GM19455 (cell line): ENCODE measurements around the gene DHX38.
"Not testable (repeated sequence)": the region's sequence is repeated elsewhere in the genome, so short reads cannot be mapped to it uniquely, and the experiment has no call there.

Experiments used
- ATAC-seq: cut with Tn5 transposase; IDR thresholded peaks from one replicate; pipeline ENCODE4 v1.9.1; 2021; ENCODE audit not compliant: unreplicated experiment

The DHX38 gene

GRCh38 chr16:72093448-72094265 lies at the start of gene DHX38, which contains the start of gene TXNL4B:
DHX38 (plus strand) TSS chr16:72093847; CDS start chr16:72096158, 2,311 bp downstream.
TXNL4B (minus strand) TSS chr16:72093620; CDS start chr16:72090749, 2,871 bp downstream.
- peak; percentile 98 for ATAC-seq

- no peak for ATAC-seq
Measured at GRCh38 chr16:72044296-72044695, 49.4 kb upstream of the DHX38 start.

DNA sequence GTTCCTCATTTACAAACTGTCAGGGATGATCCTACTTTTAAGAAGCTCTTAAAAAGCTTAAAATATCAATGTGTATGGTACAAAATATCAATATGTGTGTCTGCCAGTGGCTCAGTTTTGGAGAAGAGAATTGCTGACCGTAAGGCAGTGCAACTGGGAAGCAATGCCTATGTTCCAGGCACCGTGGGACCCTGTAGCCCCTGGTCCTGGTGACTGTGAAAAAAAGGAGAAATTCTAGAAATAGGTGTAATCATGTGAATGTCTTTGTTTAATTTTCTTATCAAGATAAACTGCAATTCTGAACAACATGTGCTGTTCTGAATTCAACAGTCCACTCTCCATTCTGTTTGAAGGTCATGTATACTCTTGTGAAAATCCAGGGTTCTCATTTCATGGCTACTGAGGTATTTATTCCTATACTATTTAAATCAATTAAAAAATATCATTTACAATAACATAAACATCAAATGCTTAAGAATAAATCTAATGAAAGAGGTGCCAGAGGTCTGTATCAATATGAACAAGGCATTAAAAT lies 48.8 kb upstream of the DHX38 start:
- no peak for ATAC-seq

DNA sequence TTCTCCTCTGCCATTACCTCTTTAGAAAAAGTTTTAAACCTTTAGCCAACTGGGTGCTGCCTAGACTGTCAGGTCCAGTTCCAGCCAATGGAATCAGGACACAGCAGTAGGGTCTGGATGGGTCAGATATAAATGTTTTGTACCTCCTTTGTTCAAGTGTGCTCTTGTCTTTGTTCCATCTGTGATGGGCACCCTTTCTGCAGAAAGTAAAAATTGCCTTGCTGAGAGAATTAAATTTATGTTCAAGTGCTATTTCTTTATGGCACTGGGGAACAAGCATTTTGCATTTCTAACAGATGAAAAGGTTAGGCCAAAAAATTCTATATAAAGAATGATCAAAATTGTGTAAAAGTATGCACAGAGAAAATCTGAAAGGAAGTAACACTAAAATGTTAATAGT lies 44.5 kb upstream of the DHX38 start:
- ATAC-seq = no peak

- no peak for ATAC-seq
Measured at GRCh38 chr16:72050769-72051464, 42.7 kb upstream of the DHX38 start.

- no peak for ATAC-seq
Measured at GRCh38 chr16:72051818-72052217, 41.8 kb upstream of the DHX38 start.

GRCh38 chr16:72054254-72054847 lies 39.3 kb upstream of the DHX38 start, which contains the start of gene HP:
HP (plus strand) TSS chr16:72054505; CDS start chr16:72054653, 148 bp downstream.
- ATAC-seq = not testable (repeated sequence)

- no peak for ATAC-seq
Measured at GRCh38 chr16:72055911-72056310, 37.7 kb upstream of the DHX38 start.

- not testable (repeated sequence) for ATAC-seq
Measured at GRCh38 chr16:72057313-72057712, 36.3 kb upstream of the DHX38 start.

DNA sequence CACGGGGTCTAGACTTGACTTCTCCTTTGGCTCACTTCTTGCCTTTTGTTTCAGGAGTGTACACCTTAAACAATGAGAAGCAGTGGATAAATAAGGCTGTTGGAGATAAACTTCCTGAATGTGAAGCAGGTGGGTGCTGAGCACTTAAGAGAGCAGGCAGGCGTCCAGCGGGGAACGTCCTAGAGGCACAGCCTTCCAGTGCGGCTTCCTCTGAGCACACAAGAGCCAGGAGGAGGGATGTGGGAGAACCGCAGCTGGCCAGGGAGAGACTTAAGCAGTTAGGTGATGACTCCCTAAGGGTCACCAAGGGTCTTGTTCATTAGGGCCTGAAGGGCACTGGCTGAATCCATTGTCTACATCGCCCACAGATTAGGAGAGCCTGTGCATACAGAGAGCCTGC lies 34.6 kb upstream of the DHX38 start:
- not testable (repeated sequence) for ATAC-seq

GRCh38 chr16:72060405-72060804 lies 33.2 kb upstream of the DHX38 start:
- no peak for ATAC-seq

- no peak for ATAC-seq
Measured at GRCh38 chr16:72061564-72061963, 32.1 kb upstream of the DHX38 start.

DNA sequence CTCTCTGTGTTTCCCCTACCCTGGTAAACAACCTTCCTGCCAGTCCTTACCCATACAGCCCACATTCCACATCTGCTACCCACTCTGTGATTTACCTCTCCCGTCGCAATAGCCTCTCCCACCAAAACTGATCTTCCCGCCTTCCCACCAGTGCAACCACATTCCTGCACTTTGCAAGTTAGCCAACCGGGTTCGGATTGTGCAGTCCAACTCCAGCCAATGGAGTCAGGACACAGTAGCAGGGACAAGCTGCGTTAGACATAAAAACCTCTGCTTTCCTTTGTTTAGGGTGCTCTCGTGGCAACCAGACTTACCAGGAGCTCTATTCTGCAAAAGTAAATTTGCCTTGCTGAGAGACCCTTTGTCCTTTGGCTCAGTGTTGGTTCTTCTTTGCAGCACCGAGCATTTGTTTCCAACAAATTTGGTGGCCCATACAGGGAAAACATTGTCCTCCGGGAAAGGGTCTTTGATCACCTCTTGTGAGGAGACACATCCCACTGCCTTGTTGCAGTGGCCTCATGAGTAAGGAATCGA lies 29.2 kb upstream of the DHX38 start:
- no peak for ATAC-seq

GRCh38 chr16:72066747-72067146 lies 26.9 kb upstream of the DHX38 start:
- peak; percentile 51 for ATAC-seq

DNA sequence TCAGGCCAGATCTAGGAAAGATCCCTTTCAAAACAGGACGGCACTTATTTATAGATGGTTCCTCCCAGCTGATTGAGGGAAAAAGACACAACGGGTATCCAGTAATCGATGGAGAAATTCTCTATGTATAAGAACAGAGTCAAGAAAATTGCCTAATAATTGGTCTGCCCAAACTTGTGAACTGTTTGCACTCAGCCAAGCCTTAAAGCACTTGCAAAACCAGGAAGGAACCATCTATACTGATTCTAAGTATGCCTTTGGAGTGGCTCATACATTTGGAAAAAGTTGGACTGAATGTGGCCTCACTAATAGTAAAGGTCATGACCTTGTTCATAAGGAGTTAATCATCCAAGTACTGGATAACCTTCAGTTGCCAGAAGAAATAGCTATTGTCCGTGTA lies 24.7 kb upstream of the DHX38 start:
- ATAC-seq = no peak

- no peak for ATAC-seq
Measured at GRCh38 chr16:72072514-72073342, 20.9 kb upstream of the DHX38 start.

DNA sequence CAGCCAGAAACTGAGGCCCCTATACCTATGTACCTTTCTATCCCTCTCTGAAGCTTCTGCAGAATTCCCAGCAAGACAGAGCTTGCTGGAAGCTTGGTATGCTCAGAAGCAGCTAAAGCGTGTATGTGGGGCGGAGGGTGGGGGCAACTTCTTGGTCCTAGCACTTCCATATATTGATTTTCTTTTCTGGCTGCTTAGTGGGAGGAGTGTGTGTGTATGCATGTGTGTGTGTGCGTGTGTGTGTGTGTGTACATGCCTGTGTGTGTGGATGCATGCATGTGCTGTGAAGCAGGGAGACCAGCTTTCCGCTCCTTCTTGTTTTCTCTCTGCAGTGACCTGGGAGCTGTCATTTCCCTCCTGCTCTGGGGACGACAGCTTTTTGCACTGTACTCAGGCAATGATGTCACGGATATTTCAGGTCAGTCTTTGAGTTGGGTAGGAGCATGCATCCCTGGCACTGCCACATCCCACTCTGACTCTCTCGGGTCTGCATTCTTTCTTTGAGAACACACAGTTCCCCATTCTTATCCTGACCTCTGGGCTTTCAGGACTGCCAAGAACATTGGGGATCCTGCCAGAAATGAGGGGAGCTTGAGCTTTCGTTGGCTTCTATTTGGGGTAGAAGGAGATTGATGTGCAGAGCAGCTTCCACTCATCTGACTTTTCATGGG lies 20.0 kb upstream of the DHX38 start:
- no peak for ATAC-seq

- ATAC-seq = not testable (repeated sequence)
Measured at GRCh38 chr16:72075067-72075466, 18.6 kb upstream of the DHX38 start.

- ATAC-seq = not testable (repeated sequence)
Measured at GRCh38 chr16:72076991-72077706, 16.5 kb upstream of the DHX38 start.
